Activated naive CD4-positive, alpha-beta T cell treated with Interleukin-2 at 50 U/mL for 16 hours (primary cell): Measurements from ENCODE around the gene HNRNPU.

ENCODE experiments used
- DNase-seq: peaks from one replicate; pipeline ENCODE4 v3.0.0-alpha.2; 2020

The HNRNPU gene

GRCh38 chr1:244864253-244865027, at the start of gene HNRNPU:
Gene HNRNPU, minus strand, starts transcription at chr1:244864543. Its CDS starts 236 bp downstream, at chr1:244864307.
- DNase-seq = peak; percentile 96

DNA sequence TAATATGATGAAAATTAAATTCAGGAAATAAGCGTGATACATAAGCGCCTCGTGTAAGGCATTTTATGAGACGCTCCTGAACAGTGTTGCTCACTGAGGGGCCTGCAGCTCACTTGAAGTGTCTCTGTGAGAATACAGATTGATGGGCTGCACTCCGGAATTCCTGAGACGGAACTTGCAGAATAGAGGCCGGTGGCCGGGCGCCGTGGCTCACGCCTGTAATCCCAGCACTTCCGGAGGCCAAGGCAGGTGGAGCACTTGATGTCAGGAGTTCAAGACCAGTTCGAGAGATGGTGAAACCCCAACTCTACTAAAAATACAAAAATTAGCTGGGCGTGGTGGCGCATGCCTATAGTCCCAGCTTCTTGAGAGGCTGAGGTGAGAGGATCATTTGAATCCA, 49.5 kb upstream of the HNRNPU start:
- DNase-seq = no peak

DNA sequence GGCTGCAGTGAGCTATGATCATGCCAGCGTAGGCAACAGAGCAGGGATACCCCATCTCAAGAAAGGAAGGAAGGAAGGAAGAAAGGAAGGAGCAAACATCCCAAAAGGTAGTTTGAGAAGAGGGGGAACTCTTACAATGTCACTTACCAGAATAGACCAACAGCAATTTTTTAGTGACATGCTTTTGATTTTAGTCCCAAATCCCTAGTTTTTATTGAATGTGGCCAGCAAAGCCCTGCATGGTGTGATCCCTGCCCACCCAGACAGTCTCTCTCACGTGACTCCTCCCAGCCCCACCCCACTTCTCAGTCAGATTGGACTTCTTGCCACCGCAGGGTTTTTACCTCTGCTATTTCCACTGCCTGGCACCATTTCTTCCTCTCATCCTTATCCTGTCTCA, 39.8 kb upstream of the HNRNPU start:
- no peak for DNase-seq

- no peak for DNase-seq
Observed at GRCh38 chr1:244901400-244902015, 37.2 kb upstream of the HNRNPU start.

GRCh38 chr1:244897476-244898254, 33.3 kb upstream of the HNRNPU start:
- no peak for DNase-seq

DNA sequence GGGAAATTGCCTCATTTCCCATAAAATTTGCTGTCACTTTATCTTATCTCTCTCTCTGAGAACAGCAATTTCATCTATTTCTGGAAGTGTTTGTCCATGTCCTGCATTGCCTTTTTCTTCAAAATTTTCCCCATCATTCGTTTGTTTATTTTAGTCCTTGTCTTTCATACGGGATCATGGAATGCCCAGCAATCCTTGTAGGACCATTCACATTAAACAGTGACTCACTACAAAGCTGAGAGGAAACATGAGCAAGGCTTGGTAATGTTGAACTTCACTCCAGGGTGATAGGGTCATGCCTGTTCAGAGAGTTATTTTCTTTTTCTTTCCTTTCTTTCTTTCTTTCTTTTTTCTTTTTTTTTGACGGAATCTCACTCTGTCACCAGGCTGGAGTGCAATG, 32.2 kb upstream of the HNRNPU start:
- no peak for DNase-seq

DNA sequence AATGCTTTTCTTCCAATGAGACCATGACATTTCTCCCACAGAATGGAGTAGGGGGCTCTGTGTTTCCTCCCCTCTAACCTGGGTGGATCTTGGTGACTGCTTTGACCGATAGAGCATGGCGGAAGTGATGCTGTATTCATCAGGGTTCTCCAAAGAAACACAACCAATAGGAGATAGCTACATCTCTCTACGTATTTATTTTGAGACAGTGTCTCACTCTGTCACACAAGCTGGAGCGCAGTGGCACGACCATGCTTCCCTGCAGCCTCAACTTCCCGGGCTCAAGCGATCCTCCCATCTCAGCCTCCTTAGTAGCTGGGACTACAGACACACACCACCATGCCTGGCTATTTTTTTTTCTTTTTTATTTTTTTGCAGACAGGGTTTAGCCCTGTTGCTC, 29.5 kb upstream of the HNRNPU start:
- DNase-seq = no peak

- no peak for DNase-seq
Observed at GRCh38 chr1:244887281-244887680, 22.9 kb upstream of the HNRNPU start.

DNA sequence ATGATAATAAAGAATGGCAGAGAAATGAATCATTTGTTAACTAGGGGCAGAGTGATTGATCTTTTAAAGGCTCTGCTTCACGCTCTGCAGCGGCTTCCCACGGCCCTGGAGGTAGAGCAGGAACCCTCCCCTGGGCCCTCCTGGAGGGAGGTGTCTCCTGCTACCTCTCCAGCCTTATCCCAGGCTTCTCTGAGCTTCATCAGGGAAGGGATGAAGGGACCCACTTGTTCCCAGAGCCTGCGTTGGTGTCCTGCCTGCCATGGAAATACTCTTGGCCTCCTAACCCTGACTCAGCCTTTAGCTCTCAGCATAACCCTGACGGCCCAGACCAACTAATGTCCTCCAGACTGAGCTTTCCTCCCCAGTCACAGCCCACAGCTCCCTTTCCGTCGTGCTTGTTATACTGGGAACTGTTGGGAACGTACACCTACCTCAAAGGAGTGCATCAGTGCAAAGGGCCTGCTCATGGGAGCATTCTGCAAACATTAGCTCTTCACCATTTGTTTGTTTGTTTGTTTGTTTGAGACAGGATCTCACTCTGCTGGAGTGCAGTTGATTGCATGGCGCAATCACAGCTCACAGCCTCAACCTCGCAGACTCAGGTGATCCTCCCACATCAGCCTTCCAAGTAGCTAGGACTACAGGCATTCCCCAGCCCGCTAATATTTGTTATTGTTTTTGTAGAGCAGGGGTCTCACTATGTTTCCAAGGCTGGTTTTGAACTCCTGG, 17.4 kb upstream of the HNRNPU start:
- DNase-seq = no peak

GRCh38 chr1:244878681-244879080, 14.3 kb upstream of the HNRNPU start:
- DNase-seq = no peak

DNA sequence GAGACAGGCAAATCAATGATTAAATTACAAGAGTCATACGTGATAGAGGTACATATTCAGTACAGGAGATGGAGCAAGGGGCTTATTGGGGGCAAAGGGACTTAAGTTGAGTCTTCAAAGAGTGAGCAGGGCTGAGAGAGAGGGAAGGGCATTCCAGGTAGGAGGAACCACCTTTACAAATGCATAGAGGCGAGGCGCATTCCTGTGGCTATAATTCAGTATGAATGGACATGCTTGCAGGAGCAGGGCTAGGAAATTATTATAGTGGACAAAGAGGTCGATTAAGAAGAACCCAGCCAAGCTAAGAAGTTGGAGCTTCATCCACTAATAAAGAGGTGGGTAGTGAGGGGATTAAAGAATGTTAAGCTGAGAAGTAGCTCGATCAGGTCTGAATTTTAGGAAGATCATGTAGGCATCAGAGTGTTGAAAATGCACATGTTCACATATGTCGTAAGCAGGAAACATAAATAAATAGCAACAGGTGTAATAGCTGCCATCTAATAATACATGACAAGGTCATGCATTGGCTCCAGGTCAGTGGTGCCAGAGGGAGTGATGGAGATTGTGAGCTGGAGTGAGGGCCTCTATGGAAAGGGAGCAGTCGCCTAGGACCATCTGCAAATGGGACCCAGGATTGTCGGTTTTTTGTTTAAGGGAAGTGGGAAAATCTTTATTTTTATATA, 12.0 kb upstream of the HNRNPU start:
- DNase-seq = no peak

DNA sequence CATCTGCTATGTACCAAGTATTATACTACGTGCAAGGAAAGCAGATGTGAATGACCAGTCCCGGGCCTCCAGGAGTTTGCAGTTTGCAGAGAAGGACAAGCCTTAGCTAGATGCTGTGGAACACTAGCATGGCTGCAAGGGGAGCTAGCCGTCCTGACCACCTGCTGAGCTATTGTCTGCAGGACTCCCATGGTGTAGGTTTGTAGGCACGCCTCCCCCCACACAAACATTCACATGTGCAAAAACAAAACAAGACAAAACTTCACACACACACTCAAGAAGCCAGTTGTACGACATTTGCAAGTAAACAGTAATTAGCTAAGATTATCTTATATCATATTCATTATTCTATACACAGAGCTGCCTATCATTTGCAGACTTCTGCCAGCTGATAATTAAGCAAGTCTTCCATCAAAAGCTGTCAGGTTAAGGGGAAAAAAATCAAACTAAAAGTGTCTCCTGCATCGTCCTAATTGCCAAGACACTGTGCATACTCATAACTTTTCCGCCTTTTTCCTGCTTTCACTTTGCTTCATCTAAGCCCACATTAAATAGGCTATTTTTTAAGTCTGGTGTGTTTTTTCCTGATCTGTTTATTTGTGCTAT, 10.7 kb upstream of the HNRNPU start:
- no peak for DNase-seq

GRCh38 chr1:244869950-244870349, 5.6 kb upstream of the HNRNPU start:
- DNase-seq = no peak

DNA sequence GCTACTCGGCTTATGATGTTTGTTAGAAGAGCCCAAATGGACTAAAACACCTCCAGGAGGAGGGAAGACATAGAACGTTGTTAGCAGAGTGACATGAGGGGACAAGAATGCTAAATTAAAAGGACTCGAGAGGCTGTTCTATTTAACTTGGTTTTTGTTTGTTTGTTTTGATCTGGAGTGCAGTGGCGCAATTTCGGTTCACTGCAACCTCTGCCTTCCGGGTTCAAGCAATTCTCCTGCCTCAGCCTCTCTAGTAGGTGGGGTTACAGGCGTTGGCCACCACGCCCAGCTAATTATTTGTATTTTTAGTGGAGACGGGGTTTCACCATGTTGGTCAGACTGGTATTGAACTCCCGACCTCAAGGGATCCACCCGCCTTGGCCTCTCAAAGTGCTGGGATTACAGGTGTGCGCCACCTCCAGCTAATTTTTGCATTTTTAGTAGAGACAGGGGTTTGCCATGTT, 5.1 kb upstream of the HNRNPU start:
- no peak for DNase-seq

GRCh38 chr1:244868484-244869363, 4.4 kb upstream of the HNRNPU start:
- no peak for DNase-seq

GRCh38 chr1:244866355-244866754, 2.0 kb upstream of the HNRNPU start:
- DNase-seq = no peak

DNA sequence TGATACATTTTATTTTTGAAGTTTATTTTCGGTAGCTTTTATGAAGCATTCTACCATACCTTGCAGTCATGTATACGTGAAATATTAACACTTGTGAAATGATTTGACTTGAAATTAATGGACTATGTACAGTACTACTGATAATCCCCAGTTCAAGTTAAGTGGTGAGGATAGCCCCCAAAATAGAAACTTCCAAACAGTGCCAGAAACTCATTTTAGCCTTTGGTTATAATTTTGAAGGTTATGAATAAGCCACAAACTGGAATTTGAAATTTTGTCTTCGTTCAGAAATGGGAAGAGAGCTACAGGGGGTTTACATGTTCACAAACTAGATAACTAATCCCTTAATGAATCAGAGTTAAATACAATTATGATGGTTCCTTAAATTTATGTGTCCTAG, 1.5 kb upstream of the HNRNPU start:
- no peak for DNase-seq

GRCh38 chr1:244865028-244865371, 657 bp upstream of the HNRNPU start:
- peak; percentile 21 for DNase-seq

DNA sequence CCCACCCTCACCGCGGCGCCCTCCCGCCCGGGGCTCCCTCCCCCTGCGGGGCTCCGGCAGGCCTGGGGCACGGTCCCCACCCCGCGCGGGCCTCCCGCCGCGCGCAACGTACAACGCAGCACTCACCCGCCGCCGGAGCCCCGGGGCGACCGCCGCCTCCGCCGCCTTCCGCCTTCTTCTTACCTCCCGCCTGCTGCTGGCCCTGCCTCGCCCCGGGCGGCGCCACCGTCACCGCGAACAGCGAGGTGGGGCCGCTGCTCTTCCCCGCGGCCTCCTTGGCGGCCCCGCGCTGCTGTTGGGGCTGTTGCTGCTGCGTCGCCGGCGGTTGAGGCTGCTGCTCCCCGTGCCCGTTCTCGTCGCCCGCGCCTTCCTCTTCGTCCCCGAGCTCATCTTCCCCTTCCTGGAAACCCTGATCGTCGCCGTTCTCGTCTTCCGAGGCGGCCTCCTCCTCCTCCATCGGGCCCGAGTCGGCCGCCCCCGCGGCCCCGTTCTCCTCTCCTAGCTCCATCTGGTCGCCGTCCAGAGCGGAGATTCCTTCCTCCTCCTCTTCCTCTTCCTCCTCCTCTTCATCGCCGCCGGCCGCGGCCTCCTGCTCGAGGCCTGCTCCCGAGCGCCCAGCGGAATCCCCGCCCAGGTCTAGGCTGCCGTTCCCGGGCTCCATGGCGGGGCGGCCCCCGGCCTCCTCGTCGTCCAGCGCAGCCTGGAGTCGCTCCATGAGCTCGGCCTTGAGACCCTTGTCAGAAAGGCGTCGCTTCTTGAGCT, 671 bp downstream of the HNRNPU start:
- DNase-seq = peak; percentile 40
